Stimulated activated CD8-positive, alpha-beta memory T cell treated with anti-CD3 and anti-CD28 coated beads, Interleukin-4, amount 100 ng/mL, for 1 hour (primary cell): ENCODE results near the gene PCYOX1L.

Experiments
- DNase-seq, 2 donors: peaks; one replicate each; pipeline ENCODE4 v3.0.0-alpha.2; 2020; ENCODE audit warnings: low read depth in 2 of 2, low spot score in 1 of 2

Gene PCYOX1L

DNA sequence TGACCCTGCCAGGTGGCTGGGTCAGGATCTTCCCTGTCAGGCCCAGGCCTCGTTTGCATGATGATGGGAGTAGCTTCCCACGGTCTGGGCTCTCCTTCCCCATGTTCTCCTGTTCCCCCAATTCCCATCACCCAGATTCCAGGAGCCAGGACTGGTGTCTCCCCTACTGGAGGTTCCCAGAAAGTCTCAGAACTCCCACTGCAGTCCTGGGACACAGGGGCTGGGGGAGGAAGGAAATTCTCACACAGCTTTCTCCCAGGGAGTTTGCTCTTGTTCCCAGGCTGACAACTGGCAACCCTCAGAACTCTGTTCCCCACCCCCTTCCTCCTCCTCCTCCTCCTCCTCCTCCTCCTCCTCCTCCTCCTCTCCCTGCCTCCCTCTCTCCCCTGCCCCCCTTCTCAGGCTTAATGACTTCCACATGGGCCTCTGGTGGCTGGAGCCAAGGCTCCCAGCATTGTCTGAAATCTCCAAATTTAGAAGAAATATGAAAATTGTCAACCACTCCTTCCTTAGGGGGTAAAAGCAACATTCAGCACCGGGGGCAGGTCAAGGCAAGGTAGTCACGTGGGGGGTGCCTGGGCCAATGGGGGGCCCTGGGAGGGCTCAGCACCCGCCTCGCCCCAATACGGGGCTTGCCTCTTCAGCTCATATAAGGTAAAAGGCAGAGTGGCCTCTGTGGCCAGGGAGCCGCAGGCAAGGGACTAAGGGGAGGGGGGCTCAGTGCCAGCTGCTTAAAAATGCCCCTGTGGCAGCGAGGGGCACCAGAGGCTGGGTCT lies 48.5 kb downstream of the PCYOX1L start:
- DNase-seq = no peak

- no peak for DNase-seq
These were observed 49.1 kb downstream of the PCYOX1L start for GRCh38 chr5:149406979-149407306.

GRCh38 chr5:149407323-149408251 lies 49.7 kb downstream of the PCYOX1L start:
- DNase-seq = no peak

DNA sequence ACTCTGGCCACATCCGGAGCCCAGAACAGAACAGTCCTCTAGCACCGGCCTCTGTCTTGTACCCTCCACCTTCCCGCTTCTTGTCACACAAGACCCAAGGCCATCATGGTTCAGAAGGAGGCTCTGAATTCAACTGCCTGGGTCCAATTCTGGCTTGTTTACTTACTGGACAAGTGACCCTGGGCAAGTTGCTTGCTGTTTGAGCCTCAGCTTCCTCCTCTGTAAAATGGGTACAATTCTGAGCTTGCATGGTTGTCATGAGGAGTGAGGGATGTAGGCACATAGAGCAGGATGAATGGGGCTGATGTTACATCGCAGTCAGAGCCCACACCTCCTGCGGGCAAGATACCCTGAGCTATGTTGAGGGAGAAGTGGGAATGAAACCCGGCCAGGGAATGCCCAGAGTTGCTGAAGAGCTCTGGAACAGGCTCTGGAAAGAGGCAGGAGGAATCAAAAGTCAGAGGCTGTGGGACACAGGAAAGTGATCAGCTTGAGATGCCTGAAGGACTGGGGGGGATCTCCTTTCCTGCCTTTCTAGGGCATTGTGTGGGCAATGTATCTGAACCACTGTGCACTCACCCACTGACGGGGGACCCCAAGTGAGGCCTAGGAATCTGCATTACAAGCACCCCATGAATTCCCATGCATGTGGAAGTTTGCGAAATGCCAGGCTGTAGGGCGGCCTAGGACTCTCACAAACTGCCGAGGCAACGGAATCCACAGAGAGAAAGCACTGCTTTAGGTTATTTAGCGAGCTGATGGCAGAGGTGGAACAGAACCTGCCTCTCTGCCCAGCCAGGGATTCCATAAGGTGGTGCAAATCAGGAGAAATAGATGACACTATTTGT lies 50.6 kb downstream of the PCYOX1L start:
- no peak for DNase-seq

DNA sequence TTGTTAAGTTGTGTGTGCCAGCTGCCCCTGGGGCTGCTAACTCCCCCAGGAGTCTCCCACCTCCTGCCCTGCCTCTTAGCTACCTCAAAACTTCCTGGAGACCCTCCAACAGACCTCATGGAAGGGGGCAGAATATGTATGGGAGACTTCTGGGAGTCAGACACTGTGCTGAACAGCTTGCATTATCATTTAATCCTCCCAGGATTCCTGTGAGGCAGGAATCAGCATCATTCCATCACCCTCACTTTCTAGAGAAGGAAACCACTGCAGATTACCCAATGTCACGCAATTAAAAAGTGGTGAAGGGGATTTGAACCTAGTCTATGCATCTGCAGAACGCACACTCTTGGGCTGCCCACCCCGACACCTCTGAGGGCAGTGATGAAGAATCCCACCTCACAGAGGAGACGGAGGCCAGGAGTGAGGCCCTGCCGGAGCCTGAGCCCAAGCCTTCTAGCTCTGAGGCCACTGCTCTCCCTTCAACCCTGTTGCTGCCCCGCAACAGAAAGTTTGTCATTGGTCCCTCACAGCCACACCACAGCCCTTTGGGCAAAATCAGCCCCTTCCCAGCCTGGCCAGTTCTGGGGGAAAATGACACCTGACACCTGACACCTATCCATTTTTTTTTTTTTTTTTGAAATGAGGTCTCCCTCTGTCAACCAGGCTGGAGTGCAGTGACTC lies 51.6 kb downstream of the PCYOX1L start:
- DNase-seq = no peak

DNA sequence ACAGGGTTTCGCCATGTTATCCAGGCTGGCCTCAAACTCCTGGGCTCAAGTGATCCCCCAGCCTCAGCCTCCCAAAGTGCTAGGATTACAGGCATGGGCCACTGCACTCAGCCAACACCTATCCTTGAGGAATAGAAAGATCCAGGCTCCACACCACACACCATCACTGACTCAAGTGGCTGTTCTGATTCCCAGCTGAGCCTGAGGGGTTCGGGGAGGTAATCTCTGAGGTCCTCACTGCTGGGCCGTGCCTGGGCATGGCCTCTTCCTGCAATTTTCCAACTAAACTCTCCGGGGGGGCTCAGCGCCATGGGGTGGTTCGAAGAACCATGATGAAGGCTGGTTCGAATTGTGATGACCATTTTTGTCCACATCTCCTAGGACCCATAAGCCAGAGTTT lies 52.2 kb downstream of the PCYOX1L start:
- no peak for DNase-seq

- no peak for DNase-seq
These were observed 53.0 kb downstream of the PCYOX1L start for GRCh38 chr5:149410721-149411432.

GRCh38 chr5:149411738-149412519 lies 54.1 kb downstream of the PCYOX1L start:
- no peak for DNase-seq

DNA sequence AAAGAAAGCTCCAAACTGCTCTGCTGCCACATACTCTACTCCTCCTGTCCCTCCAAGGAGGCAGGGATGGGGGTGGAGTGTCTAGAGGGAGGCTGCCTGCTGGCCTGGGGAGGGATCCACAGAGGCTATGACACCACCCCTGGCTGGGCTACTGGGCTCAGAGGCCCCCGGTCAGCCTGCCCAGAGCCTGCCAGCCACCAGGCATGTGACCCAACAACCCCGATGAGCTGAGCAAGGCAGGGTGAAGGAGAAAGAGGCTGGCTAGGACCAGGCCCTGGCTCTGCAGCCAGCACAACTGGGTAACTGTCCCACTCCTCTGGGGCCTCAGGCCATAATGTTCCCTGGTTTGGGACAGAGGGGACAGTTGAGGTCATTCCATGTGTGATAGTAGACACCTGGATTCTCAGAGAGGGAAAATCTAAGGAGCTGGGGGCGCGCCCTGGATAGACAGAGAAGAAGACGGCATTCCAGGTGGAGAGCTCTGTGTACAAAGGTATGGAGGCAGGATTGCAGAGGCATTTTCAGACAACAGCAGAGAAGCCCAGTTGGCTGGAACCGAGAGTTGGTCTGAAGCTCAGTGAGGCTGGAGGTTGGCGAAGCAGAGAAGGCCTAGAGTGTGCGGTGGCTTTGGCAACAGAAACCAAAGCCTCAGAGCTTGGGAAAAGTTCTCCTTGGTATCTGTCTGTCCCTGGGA lies 55.1 kb downstream of the PCYOX1L start:
- no peak for DNase-seq

DNA sequence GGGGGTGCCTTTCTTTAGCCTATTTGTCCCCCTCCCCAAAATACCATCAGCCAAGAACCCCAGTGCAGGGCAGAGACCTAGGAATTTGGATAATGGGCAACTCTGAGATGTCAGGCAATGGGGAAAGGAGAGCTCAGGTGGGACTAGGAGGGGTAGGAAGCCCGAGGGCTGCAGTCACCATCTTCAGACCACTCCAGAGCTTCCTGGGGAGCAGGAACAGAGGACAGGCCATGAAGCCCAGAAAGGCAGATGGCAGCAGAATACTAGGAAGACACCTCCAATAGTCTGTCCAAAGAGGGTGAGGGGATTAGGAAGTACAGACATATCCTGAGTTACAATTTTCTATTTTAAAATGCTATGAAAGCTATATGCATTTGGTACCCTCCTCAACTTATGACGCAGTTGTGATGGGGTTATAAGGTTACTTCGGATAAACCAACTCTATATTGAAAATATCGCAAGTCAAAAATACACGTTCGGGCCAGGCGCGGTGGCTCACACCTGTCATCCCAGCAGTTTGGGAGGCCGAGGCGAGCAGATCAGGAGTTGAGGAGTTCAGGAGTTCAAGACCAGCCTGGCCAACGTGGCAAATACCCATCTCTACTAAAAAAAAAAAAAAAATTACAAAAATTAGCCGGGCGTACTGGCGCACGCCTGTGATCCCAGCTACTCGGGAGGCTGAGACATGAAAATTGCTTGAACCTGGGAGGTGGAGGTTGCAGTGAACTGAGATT lies 55.8 kb downstream of the PCYOX1L start:
- no peak for DNase-seq

GRCh38 chr5:149414405-149415065 lies 56.7 kb downstream of the PCYOX1L start:
- no peak for DNase-seq

DNA sequence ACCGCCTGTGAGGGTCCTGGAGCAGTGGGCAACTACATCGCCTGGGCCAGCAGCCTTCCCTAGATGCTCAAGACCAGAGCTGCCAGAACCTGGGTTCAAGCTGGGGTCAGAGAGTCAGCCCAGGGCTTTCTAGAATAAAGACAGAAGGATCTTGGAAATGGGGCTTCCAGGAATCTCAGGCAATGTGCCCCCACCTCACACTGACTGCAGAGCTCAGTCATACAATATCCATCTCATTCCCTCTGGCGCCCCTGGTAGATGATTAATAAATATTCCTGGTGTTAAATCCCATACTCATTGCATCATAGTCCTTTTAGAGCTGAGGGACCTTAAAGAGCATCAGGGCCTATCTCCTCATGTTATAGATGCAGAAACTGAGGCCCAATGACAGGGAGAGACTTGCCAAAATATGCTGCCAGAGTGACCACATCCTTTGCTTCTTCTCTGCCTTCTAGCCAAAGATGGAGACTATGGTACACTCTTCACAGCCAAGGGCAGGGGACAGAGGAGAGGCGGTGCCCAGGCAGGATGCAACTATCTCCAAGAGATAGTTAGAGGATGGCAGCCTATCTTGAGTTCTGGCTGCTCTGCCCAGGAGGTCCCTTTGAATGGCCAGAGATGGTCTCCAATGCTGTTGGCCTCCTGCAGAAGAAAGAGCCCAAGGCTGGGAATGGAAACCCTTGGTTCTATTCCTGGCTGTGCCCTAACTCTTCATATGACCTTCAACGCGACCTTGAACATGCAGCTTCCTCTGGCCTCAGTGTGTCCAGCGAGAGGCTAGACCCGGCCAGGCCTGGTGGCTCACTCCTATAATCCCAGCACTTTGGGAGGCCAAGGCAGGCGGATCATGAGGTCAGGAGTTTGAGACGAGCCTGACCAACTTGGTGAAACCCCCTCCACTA lies 57.5 kb downstream of the PCYOX1L start:
- no peak for DNase-seq

- no peak for DNase-seq
These were observed 59.3 kb downstream of the PCYOX1L start for GRCh38 chr5:149416987-149417710.

DNA sequence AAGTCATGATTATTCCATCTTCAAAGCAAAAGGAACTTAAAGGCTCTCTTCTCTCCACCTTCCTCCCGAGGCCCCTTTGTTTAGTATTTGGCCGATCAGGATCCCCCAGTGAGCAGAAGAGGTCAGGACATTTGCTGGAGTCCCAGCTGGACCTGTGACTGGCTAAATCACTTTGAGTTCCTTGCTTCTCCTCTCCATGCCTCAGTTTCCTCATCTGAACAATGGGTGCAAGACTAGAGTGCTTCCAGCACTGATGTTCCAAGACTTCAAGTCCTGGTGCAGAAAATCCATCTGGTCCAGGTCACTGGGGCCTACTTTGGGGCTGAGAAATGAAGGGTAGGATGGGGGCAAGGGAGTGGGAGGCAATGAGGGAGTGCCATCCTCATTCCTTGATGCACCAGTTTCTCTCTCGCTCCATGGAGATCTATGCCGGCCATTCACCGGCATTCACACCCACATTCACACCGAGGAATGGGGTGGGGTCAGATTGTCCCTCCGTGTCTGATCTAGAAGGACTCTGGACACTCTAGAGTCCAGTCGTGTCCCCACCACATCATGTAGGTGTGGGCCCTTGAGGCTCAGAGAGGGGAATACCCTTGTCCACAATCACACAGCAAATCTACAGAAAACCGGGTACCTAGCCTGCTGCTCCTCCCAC lies 60.0 kb downstream of the PCYOX1L start:
- DNase-seq = no peak

GRCh38 chr5:149418910-149419531 lies 61.2 kb downstream of the PCYOX1L start:
- DNase-seq = no peak
